ENCODE results near the gene ALKBH7.

The ALKBH7 gene

GRCh38 chr19:6421075-6422014, 48.8 kb downstream of the ALKBH7 start:
- DNase-seq (ENCODE audit: low read depth), result no peak
- Histone ChIP-seq H3K27me3 (replicated peaks; ENCODE audit: control insufficient read depth, insufficient read depth, low read length) (no peaks in the 10 kb centered on the region), H3K9ac (ENCODE audit: low read length) (peak overlapping the region; percentile 28), H3K36me3 (ENCODE audit: control insufficient read depth, insufficient read depth, low read length, severe bottlenecking) (peaks cover 53% of the 10 kb centered on the region), H3K4me1 (ENCODE audit: control insufficient read depth, insufficient read depth, low read length) (peaks cover 19% of the 10 kb centered on the region), H3K9me3 (ENCODE audit: control insufficient read depth, low read length) (no peaks in the 10 kb centered on the region), H3K4me3 (ENCODE audit: low read length) (no peak overlapping the region)

- Histone ChIP-seq H3K27me3 (replicated peaks; ENCODE audit: control insufficient read depth, insufficient read depth, low read length) (no peaks in the 10 kb centered on the region), H3K36me3 (ENCODE audit: control insufficient read depth, insufficient read depth, low read length, severe bottlenecking) (peaks cover 31% of the 10 kb centered on the region), H3K9ac (ENCODE audit: low read length) (peak overlapping the region; percentile 92), H3K4me1 (ENCODE audit: control insufficient read depth, insufficient read depth, low read length) (peaks cover 19% of the 10 kb centered on the region), H3K9me3 (ENCODE audit: control insufficient read depth, low read length) (no peaks in the 10 kb centered on the region), H3K4me3 (ENCODE audit: low read length) (peak overlapping the region; percentile 94)
- DNase-seq (ENCODE audit: low read depth), result peak; percentile 75
These were observed 51.1 kb downstream of the ALKBH7 start for GRCh38 chr19:6423499-6424194.

- Histone ChIP-seq H3K4me3 (ENCODE audit: low read length) (peak within 1 kb of the TSS; percentile 94), H3K9ac (ENCODE audit: low read length) (peak within 1 kb of the TSS; percentile 92), H3K36me3 (ENCODE audit: control insufficient read depth, insufficient read depth, low read length, severe bottlenecking) (peaks cover 24% of the 10 kb centered on the region), H3K4me1 (ENCODE audit: control insufficient read depth, insufficient read depth, low read length) (peaks cover 19% of the 10 kb centered on the region), H3K9me3 (ENCODE audit: control insufficient read depth, low read length) (no peaks in the 10 kb centered on the region), H3K27me3 (replicated peaks; ENCODE audit: control insufficient read depth, insufficient read depth, low read length) (no peaks in the 10 kb centered on the region)
- peak; percentile 48 for DNase-seq (ENCODE audit: low read depth)
These were observed 51.8 kb downstream of the ALKBH7 start, which contains the start of gene KHSRP for GRCh38 chr19:6424195-6424938. TSS of gene KHSRP (minus strand) at chr19:6424811. CDS start at chr19:6424701, 110 bp downstream.

All from adipocyte (in vitro differentiated cells).